Breast epithelium (tissue), 3 donors: ENCODE results near the gene NDP.

ENCODE experiments used
- CTCF ChIP-seq, 3 donors: fragments of 450-650 bp; IDR thresholded peaks; one replicate each; pipeline ENCODE4 v1.5.1; 2016 to 2017; ENCODE audit warnings: antibody characterized with exemption in 3 of 3, mild to moderate bottlenecking in 3 of 3, moderate library complexity in 3 of 3
- POLR2A ChIP-seq: fragments of 450-650 bp; IDR thresholded peaks from one replicate; pipeline ENCODE4 v1.6.1; 2016; ENCODE audit warnings: antibody characterized with exemption, mild to moderate bottlenecking, moderate library complexity
- POLR2AphosphoS5 ChIP-seq, 3 donors: sonication (generic); formaldehyde crosslinking; IDR thresholded peaks; one replicate each; pipeline ENCODE4 v1.6.1; 2017; ENCODE audit warnings: antibody characterized with exemption in 3 of 3

DNA sequence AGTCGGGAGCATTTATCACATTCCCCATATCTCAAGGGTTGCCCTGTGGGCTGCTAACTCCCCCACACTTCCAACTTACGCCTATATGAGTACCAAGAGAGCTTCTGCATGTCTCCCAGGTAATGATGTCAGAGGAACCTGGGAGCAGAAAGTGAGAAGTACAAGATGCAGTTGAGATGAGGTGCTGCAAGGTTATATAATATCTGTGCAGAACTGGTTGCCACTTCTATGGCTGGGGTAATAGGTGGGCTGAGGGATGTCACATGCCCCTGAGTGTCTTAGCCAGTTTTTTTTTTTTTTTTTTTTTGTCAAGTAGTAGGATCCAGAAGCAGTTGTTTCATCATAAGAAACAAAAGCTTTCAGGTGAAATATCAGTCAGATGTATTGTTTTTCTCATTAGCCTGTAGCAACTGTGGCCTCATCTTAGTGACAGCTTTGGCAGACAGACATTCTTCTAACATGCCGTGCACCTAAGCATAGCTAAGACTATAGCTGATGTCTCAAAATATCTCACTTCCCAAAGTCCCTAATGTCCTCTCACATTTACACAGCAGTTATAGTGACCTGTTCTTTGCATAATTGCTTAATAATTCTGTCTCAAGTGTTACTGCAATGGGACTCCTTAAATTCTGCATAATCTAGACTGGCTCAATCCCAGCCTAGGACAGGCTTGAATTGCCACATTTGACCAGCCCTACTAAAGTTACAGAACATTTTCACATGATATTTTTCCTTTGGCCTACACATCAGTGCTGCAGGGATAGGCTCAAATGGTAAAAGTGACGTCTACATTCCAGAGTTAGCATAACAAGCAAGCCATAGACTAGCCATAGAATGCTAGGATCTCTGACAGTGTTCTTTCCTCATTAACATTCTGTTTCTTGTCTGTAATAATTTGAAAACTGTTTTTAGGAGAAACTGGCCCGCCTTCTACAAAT is 73.0 kb downstream of the NDP start:
- no peak for TF ChIP-seq CTCF (IDR thresholded peaks at IDR 0.05)
- no peak for TF ChIP-seq POLR2A
- TF ChIP-seq POLR2AphosphoS5 (IDR thresholded peaks at IDR 0.05): no peak
